CD4-positive, CD25-positive, alpha-beta regulatory T cell (primary cell): ENCODE results near the gene CENPP. TPM values are rescaled to one million over a fixed set of nuclear protein-coding genes. Genes with fewer than 3 reads are reported as not detected.

ENCODE experiments used
- ATAC-seq, 2 donors: fragments of 150-1000 bp; cut with Tn5 transposase; one replicate each; pipeline ENCODE4 v1.10.0; 2021; ENCODE audit warnings: low read depth in 2 of 2, moderate number of reproducible peaks in 2 of 2, moderate library complexity in 1 of 2
- DNase-seq, 3 donors: peaks; one replicate each; pipeline versions ENCODE4 v3.0.0 to v3.0.0-alpha.2; 2012 to 2022; ENCODE audit warnings: mixed read lengths in 1 of 3
- H3K27ac ChIP-seq: one replicate; pipeline ENCODE4 v1.7.0; 2013; ENCODE audit warnings: mild to moderate bottlenecking, low read length; ENCODE audit not compliant: insufficient read depth, poor library complexity, severe bottlenecking
- H3K27me3 ChIP-seq: one replicate; pipeline ENCODE4 v1.7.0; 2013; ENCODE audit warnings: low read length; ENCODE audit not compliant: control insufficient read depth, insufficient read depth
- H3K36me3 ChIP-seq: one replicate; pipeline ENCODE4 v1.7.0; 2013; ENCODE audit warnings: mild to moderate bottlenecking, low read length, moderate library complexity; ENCODE audit not compliant: control insufficient read depth, insufficient read depth
- H3K4me1 ChIP-seq: 2 replicates; pipeline ENCODE4 v1.7.0; 2013; ENCODE audit warnings: mild to moderate bottlenecking, low read length; ENCODE audit not compliant: insufficient read depth, control insufficient read depth, poor library complexity, severe bottlenecking
- H3K4me3 ChIP-seq: one replicate; pipeline ENCODE4 v1.7.0; 2013; ENCODE audit warnings: low read depth, mild to moderate bottlenecking, low read length, moderate library complexity
- H3K9me3 ChIP-seq, 2 experiments: 1 replicate in 1 of 2; 2 replicates in 1 of 2; pipeline ENCODE4 v1.7.0; 2013; ENCODE audit warnings: low read length in 2 of 2, mild to moderate bottlenecking in 1 of 2, moderate library complexity in 1 of 2; ENCODE audit not compliant: control insufficient read depth in 2 of 2
- H3K27ac Mint-ChIP-seq, 3 donors: one replicate each; pipeline ENCODE4 v1.8.0; 2020 to 2022; ENCODE audit warnings: mild to moderate bottlenecking in 3 of 3, mixed read lengths in 3 of 3, moderate library complexity in 2 of 3
- H3K27me3 Mint-ChIP-seq: one replicate; pipeline ENCODE4 v1.8.0; 2022; ENCODE audit warnings: mild to moderate bottlenecking, mixed read lengths
- H3K36me3 Mint-ChIP-seq: one replicate; pipeline ENCODE4 v1.8.0; 2020; ENCODE audit warnings: mixed read lengths
- H3K4me1 Mint-ChIP-seq, 4 donors: one replicate each; pipeline ENCODE4 v1.8.0; 2020 to 2022; ENCODE audit warnings: mixed read lengths in 4 of 4, mild to moderate bottlenecking in 1 of 4
- H3K4me3 Mint-ChIP-seq, 4 donors: one replicate each; pipeline ENCODE4 v1.8.0; 2020 to 2022; ENCODE audit warnings: mild to moderate bottlenecking in 4 of 4, mixed read lengths in 4 of 4, moderate library complexity in 3 of 4
- H3K9me3 Mint-ChIP-seq, 7 donors: one replicate each; pipeline ENCODE4 v1.8.0; 2020 to 2022; ENCODE audit warnings: mixed read lengths in 7 of 7, mild to moderate bottlenecking in 3 of 7, moderate library complexity in 2 of 7
- polyA plus RNA-seq, 4 donors: library from polyadenylated mRNA; unstranded; fragments of 300-500 nt; fragmentation: Illumina TruSeq; gene quantifications; one replicate each; pipeline ENCODE4 v1.2.3, GENCODE V29; 2021
- total RNA-seq: library from RNA; stranded (reverse); gene quantifications from one replicate; pipeline ENCODE4 v1.2.3, GENCODE V29; 2022

Gene CENPP
- total and polyA plus RNA-seq, 5 donors from 2014 or later: 2.7 to 6.1 (median 4.4) TPM

DNA sequence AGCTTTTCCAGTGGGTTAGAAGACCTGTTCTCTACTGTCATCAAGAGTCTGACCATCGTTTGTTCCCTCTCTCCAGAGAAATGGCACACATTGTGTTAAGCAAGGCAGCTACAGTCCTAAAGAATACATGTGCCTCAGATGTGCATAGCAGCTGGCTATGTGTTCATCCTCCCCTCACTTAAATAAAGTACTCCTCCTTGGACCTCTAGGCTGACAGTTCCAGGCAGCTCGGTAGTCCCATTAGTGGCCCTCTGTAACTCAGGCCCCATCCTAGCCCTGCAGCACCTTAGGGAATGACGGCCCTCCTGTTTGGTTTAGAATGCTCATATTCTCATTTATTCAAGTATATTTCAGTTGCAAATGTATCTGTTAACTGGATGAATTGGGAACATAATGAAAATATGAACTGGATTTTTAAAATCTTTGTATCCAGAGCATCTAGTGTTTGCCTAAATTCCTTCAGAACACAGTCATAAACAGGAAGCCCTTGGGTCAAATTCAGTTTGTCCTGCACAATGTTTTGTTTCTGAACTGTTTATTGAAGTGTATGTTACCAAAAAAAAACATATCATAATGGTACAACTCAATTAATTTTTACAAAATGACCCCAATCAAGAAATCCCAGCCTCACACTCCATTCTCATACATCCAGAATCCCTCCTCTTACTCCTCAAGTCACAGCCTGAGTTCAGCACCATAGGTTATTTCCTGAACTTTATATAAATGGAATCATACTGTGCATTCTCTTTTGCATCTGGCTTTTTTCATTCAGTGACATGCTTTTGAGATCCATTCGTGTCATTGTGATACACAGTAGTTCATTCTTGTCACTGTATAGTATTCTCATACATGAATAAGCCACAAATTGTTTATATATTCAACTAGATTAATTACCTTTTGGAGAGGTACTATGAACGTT lies 158.1 kb downstream of the CENPP start:
- Histone ChIP-seq H3K4me1 (peaks cover 12% of the 10 kb centered on the region), H3K36me3 (no peaks in the 10 kb centered on the region), H3K9me3 (no peaks in the 10 kb centered on the region), H3K27ac (no peak overlapping the region), H3K27me3 (no peaks in the 10 kb centered on the region), H3K4me3 (no peak overlapping the region)
- no peak overlapping the region for H3K27ac Mint-ChIP-seq
- no peaks in the 10 kb centered on the region for H3K9me3 Mint-ChIP-seq
- DNase-seq (no peak), ATAC-seq (no peak)
- H3K27me3 Mint-ChIP-seq: no peaks in the 10 kb centered on the region
- no peaks in the 10 kb centered on the region for H3K36me3 Mint-ChIP-seq
- peaks cover 5 to 18% (median 7%) of the 10 kb centered on the region in 4 donors for H3K4me1 Mint-ChIP-seq
- no peak overlapping the region for H3K4me3 Mint-ChIP-seq

- H3K4me1 Mint-ChIP-seq: peaks cover 5 to 18% (median 7%) of the 10 kb centered on the region in 4 donors
- no peaks in the 10 kb centered on the region for H3K27me3 ChIP-seq
These were observed 158.8 kb downstream of the CENPP start for GRCh38 chr9:92484563-92484962.

DNA sequence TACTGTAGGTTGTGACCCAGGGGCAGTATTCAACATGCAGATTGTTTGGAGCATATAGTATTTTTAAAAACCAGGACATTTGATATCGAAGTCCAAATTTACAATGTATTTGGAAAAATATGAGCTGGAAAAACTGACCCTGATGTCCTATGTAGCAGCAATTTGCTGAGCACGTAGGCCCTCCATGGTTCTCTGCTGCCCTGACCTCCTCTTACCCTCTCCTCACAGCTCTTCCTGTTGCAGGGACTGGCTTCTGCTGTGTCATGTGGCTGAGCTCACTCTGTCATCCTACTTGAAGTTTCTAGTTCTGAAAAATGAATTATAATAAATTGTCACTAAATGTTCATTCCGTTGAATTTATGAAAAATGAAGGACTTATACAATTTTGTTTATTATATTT lies 160.6 kb downstream of the CENPP start:
- no peak for DNase-seq
- Histone ChIP-seq H3K4me1 (peaks cover 2% of the 10 kb centered on the region), H3K36me3 (no peaks in the 10 kb centered on the region), H3K9me3 (no peaks in the 10 kb centered on the region), H3K27ac (no peak overlapping the region), H3K27me3 (no peaks in the 10 kb centered on the region), H3K4me3 (no peak overlapping the region)
- no peak overlapping the region for H3K27ac Mint-ChIP-seq
- H3K4me3 Mint-ChIP-seq: no peak overlapping the region
- H3K27me3 Mint-ChIP-seq: no peaks in the 10 kb centered on the region
- H3K36me3 Mint-ChIP-seq: no peaks in the 10 kb centered on the region
- no peak for ATAC-seq
- H3K4me1 Mint-ChIP-seq: peaks cover 3 to 7% (median 4%) of the 10 kb centered on the region in 4 donors
- H3K9me3 Mint-ChIP-seq: no peaks in the 10 kb centered on the region

More at GRCh38 chr9:92484563-92484962, 158.8 kb downstream of the CENPP start:
- Histone ChIP-seq H3K4me3 (no peak overlapping the region), H3K9me3 (no peaks in the 10 kb centered on the region), H3K27ac (no peak overlapping the region), H3K4me1 (peaks cover 12% of the 10 kb centered on the region), H3K36me3 (no peaks in the 10 kb centered on the region)
- DNase-seq (no peak), ATAC-seq (no peak)
- no peaks in the 10 kb centered on the region for H3K36me3 Mint-ChIP-seq
- no peaks in the 10 kb centered on the region for H3K27me3 Mint-ChIP-seq
- H3K9me3 Mint-ChIP-seq: no peaks in the 10 kb centered on the region
- H3K27ac Mint-ChIP-seq: no peak overlapping the region
- no peak overlapping the region for H3K4me3 Mint-ChIP-seq

GRCh38 chr9:92488681-92489550 lies 163.2 kb downstream of the CENPP start:
- Mint-ChIP-seq H3K9me3 (no peaks in the 10 kb centered on the region), H3K27ac (peak overlapping the region in 2 of 3 donors; percentile 10 to 60), H3K36me3 (no peaks in the 10 kb centered on the region), H3K27me3 (no peaks in the 10 kb centered on the region), H3K4me1 (peaks cover 3 to 11% (median 3%) of the 10 kb centered on the region in 4 donors), H3K4me3 (no peak overlapping the region)
- Histone ChIP-seq H3K4me3 (no peak overlapping the region), H3K36me3 (no peaks in the 10 kb centered on the region), H3K27ac (no peak overlapping the region), H3K4me1 (no peaks in the 10 kb centered on the region), H3K9me3 (no peaks in the 10 kb centered on the region), H3K27me3 (no peaks in the 10 kb centered on the region)
- DNase-seq (no peak), ATAC-seq (no peak)

- Histone ChIP-seq H3K9me3 (no peaks in the 10 kb centered on the region), H3K27me3 (no peaks in the 10 kb centered on the region), H3K4me1 (no peaks in the 10 kb centered on the region), H3K36me3 (no peaks in the 10 kb centered on the region), H3K4me3 (no peak overlapping the region), H3K27ac (no peak overlapping the region)
- Mint-ChIP-seq H3K36me3 (no peaks in the 10 kb centered on the region), H3K27ac (no peak overlapping the region), H3K9me3 (no peaks in the 10 kb centered on the region), H3K4me1 (peaks cover 3 to 14% (median 4%) of the 10 kb centered on the region in 4 donors), H3K4me3 (no peak overlapping the region), H3K27me3 (no peaks in the 10 kb centered on the region)
- ATAC-seq (no peak), DNase-seq (no peak)
These were observed 167.1 kb downstream of the CENPP start for GRCh38 chr9:92492781-92493401.

GRCh38 chr9:92493749-92494387 lies 168.1 kb downstream of the CENPP start:
- no peak overlapping the region for H3K27ac Mint-ChIP-seq
- no peaks in the 10 kb centered on the region for H3K9me3 Mint-ChIP-seq
- H3K27ac ChIP-seq: no peak overlapping the region
- DNase-seq (no peak), ATAC-seq (no peak)
- no peaks in the 10 kb centered on the region for H3K27me3 Mint-ChIP-seq
- no peak overlapping the region for H3K4me3 Mint-ChIP-seq
- H3K36me3 ChIP-seq: no peaks in the 10 kb centered on the region
- no peaks in the 10 kb centered on the region for H3K9me3 ChIP-seq
- no peaks in the 10 kb centered on the region for H3K27me3 ChIP-seq
- H3K4me1 ChIP-seq: no peaks in the 10 kb centered on the region
- peaks cover 3 to 14% (median 5%) of the 10 kb centered on the region in 4 donors for H3K4me1 Mint-ChIP-seq
- H3K4me3 ChIP-seq: no peak overlapping the region
- H3K36me3 Mint-ChIP-seq: no peaks in the 10 kb centered on the region

GRCh38 chr9:92494856-92495255 lies 169.1 kb downstream of the CENPP start:
- Mint-ChIP-seq H3K4me1 (peaks cover 0 to 14% (median 5%) of the 10 kb centered on the region in 4 donors), H3K27ac (no peak overlapping the region), H3K4me3 (no peak overlapping the region), H3K27me3 (no peaks in the 10 kb centered on the region), H3K9me3 (no peaks in the 10 kb centered on the region), H3K36me3 (no peaks in the 10 kb centered on the region)
- no peaks in the 10 kb centered on the region for H3K9me3 ChIP-seq
- no peak for ATAC-seq
- DNase-seq: no peak
- H3K27me3 ChIP-seq: no peaks in the 10 kb centered on the region
- H3K27ac ChIP-seq: no peak overlapping the region
- H3K36me3 ChIP-seq: no peaks in the 10 kb centered on the region
- H3K4me1 ChIP-seq: no peaks in the 10 kb centered on the region
- no peak overlapping the region for H3K4me3 ChIP-seq
